ENCODE results near the gene ZNF296. TPM values are rescaled to one million over a fixed set of nuclear protein-coding genes. Genes with fewer than 3 reads are reported as not detected.
A peak's percentile ranks its signal among the peaks of the same experiment; 100 is the strongest.

Gene ZNF296
- total RNA-seq, 2 experiments from 2014 or later: 13.5 to 31.4 TPM

DNA sequence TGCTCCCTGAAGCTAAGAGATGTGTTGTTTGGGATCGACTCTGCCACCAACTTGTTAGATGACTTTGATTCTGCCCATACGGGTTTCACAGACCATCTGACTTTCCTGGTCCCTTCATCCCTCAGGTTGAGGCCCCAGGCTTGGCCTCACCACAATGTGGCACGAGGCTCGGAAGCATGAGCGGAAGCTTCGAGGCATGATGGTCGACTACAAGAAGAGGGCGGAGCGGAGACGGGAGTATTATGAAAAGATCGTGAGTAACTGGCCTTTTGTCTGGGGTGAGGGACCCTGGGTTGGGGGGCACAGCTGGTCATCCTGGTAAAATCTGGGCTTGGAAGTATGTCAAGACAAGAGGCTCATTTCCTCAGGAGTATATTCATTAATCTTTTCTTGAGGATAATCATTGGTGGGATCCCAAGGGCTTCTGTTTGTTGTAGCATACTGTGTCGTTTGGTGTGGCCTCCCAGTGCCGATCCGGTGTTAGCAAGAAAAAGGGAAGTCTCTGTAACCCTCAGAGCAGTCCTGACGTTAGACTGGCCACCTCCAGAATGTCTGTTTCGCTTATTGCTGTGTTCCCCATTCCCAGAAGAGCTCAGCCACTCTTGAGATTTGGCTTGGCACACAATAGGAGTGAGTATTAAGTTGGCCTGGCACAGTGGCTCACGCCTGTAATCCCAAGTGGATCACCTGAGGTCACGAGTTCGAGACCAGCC lies 36.1 kb downstream of the ZNF296 start:
- Histone ChIP-seq H3K9me2 (ENCODE audit: insufficient read depth, low read length) (no peaks in the 10 kb centered on the region), H3K4me3 (ENCODE audit: low read depth, low read length, poor library complexity, severe bottlenecking) (peak overlapping the region; percentile 87), H3K9me3 (ENCODE audit: low read length) (no peaks in the 10 kb centered on the region), H3K36me3 (ENCODE audit: insufficient read depth, low read length) (peaks cover 86% of the 10 kb centered on the region), H3K4me2 (ENCODE audit: low read length) (peak overlapping the region; percentile 85), H4K20me1 (ENCODE audit: insufficient read depth, low read length) (peaks cover 17% of the 10 kb centered on the region), H3K4me1 (ENCODE audit: insufficient read depth, low read length, poor library complexity, severe bottlenecking) (peaks cover 36% of the 10 kb centered on the region), H3K79me2 (ENCODE audit: insufficient read depth, low read depth, low read length) (peaks cover 56% of the 10 kb centered on the region), H2AFZ (ENCODE audit: low read length) (no peak overlapping the region), H3K27ac (ENCODE audit: low read depth, low read length, poor library complexity, severe bottlenecking) (no peak overlapping the region)
- no peak for DNase-seq (ENCODE audit: low spot score)
- ChIA-PET CTCF (ENCODE audit: unreplicated experiment) (no interaction called here), POLR2A (interaction anchor here (1.2 kb wide), 2 partner anchors 9 to 40 kb away, joined by 3 read pairs; no protein-coding TSS in a partner anchor)
- intact Hi-C loops (cut with micrococcal nuclease; ENCODE audit: unreplicated experiment): no loop called here
- no peak for TF ChIP-seq EZH2phosphoT487 (IDR thresholded peaks at IDR 0.05; ENCODE audit: borderline replicate concordance, low read depth, low read length)
- TF ChIP-seq, protein P1, sequence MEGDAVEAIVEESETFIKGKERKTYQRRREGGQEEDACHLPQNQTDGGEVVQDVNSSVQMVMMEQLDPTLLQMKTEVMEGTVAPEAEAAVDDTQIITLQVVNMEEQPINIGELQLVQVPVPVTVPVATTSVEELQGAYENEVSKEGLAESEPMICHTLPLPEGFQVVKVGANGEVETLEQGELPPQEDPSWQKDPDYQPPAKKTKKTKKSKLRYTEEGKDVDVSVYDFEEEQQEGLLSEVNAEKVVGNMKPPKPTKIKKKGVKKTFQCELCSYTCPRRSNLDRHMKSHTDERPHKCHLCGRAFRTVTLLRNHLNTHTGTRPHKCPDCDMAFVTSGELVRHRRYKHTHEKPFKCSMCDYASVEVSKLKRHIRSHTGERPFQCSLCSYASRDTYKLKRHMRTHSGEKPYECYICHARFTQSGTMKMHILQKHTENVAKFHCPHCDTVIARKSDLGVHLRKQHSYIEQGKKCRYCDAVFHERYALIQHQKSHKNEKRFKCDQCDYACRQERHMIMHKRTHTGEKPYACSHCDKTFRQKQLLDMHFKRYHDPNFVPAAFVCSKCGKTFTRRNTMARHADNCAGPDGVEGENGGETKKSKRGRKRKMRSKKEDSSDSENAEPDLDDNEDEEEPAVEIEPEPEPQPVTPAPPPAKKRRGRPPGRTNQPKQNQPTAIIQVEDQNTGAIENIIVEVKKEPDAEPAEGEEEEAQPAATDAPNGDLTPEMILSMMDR (conservative IDR thresholded peaks at IDR 0.05; ENCODE audit: low read length): no peak
- TSS peak; percentile 61 for BruUV-seq (replicated peaks)

DNA sequence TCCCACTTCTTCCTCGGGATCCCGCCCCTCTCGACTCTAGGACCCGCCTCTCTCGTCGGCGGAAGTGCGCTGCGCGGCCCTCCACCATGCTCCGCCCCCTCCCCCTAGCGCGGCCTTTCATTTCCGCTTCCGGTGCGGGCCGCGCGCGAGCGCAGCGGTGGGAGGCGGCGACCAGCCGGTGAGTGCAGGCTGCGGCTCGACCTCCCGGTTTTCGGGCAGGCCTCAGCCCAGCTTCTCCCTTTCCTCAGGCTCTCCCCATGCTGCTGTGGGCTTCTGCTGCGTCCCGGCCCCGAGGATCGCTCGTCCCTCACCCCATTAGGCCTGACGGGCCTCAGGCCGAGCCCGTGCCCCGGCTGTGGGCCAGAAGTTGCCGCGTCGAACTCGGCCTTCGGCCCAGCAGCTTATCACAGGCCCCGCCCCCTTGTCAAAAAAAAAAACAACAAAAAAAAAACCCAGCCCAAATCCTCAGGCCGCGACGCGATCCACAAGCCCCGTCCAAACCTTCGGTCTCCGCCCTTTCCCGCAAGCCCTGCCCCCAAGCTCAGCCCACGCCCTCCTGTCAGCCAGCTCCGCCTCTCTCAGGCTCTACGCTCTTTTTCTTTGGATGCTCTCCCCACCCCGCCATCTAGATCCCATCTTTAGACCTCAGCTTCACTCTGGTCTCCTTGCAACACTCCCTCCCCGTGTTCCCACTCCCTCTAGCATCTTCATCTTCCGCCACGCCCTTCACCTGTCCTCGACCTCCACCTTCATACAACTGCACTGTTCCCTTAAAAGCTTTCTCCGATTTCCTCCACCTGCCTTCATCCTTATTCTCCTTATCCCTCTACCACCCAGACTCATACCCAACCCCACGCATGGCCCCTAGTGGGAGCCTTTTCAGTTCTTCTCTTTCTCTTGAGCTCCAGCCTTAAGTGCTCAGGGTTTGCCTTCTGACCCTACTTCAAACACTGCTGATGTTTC lies 37.1 kb downstream of the ZNF296 start, which contains the start of gene CLASRP:
Gene CLASRP (plus strand): TSS at position 115 of the 963 bp plus-strand sequence. CDS start 1,168 bp downstream, outside the sequence.
- Histone ChIP-seq H3K9me3 (ENCODE audit: low read length) (no peaks in the 10 kb centered on the region), H4K20me1 (ENCODE audit: insufficient read depth, low read length) (peaks cover 17% of the 10 kb centered on the region), H3K79me2 (ENCODE audit: insufficient read depth, low read depth, low read length) (peaks cover 47% of the 10 kb centered on the region), H3K4me2 (ENCODE audit: low read length) (peak within 1 kb of the TSS; percentile 85), H3K27ac (ENCODE audit: low read depth, low read length, poor library complexity, severe bottlenecking) (peak within 1 kb of the TSS; percentile 77), H2AFZ (ENCODE audit: low read length) (peak within 1 kb of the TSS; percentile 16; the same call in 1 of the 2 replicates), H3K9me2 (ENCODE audit: insufficient read depth, low read length) (no peaks in the 10 kb centered on the region), H3K36me3 (ENCODE audit: insufficient read depth, low read length) (peaks cover 86% of the 10 kb centered on the region), H3K4me3 (ENCODE audit: low read depth, low read length, poor library complexity, severe bottlenecking) (peak within 1 kb of the TSS; percentile 87), H3K4me1 (ENCODE audit: insufficient read depth, low read length, poor library complexity, severe bottlenecking) (peaks cover 27% of the 10 kb centered on the region)
- BruUV-seq (replicated peaks): no TSS peak
- POLR2A ChIA-PET: interaction anchor here (0.6 to 1.7 kb wide), 5 partner anchors 10 to 653 kb away, joined by 3 to 9 read pairs (median 3); no protein-coding TSS in a partner anchor
- TF ChIP-seq, protein P1 (conservative IDR thresholded peaks at IDR 0.05; ENCODE audit: low read length): 0 out of 2 replicates have a peak, but pooled peaks have one; percentile 16
- TF ChIP-seq EZH2phosphoT487 (IDR thresholded peaks at IDR 0.05; ENCODE audit: borderline replicate concordance, low read depth, low read length): no peak
- CTCF ChIA-PET (ENCODE audit: unreplicated experiment): no interaction called here
- peak; percentile 89 for DNase-seq (ENCODE audit: low spot score)
- intact Hi-C loops (cut with micrococcal nuclease; ENCODE audit: unreplicated experiment): loop anchor here (2.0 kb wide), 1 partner anchor 22 kb away; no protein-coding TSS in a partner anchor

All from OCI-LY7 (cell line).